NCI-H345 (cell line): ENCODE data around the gene WDR75.

Experiments
- DNase-seq: peaks from one replicate; lab custom pipeline; 2025; lab: John Stamatoyannopoulos, UW

Gene WDR75

GRCh38 chr2:189500456-189501160 is 59.3 kb downstream of the WDR75 start:
- DNase-seq: no peak

GRCh38 chr2:189501487-189501886 is 60.2 kb downstream of the WDR75 start:
- no peak for DNase-seq

GRCh38 chr2:189502714-189503113 is 61.4 kb downstream of the WDR75 start:
- no peak for DNase-seq

GRCh38 chr2:189504238-189504637 is 63.0 kb downstream of the WDR75 start:
- no peak for DNase-seq

- no peak for DNase-seq
Measured at GRCh38 chr2:189505492-189505891, 64.2 kb downstream of the WDR75 start.

- DNase-seq: no peak
Measured at GRCh38 chr2:189506514-189506976, 65.3 kb downstream of the WDR75 start.

- no peak for DNase-seq
Measured at GRCh38 chr2:189511210-189511959, 70.1 kb downstream of the WDR75 start.

- DNase-seq: no peak
Measured at GRCh38 chr2:189511960-189512319, 70.7 kb downstream of the WDR75 start.

- DNase-seq: no peak
Measured at GRCh38 chr2:189512879-189513278, 71.6 kb downstream of the WDR75 start.

- DNase-seq: no peak
Measured at GRCh38 chr2:189514104-189514503, 72.8 kb downstream of the WDR75 start.

- DNase-seq: no peak
Measured at GRCh38 chr2:189515264-189515663, 74.0 kb downstream of the WDR75 start.

GRCh38 chr2:189516546-189516945 is 75.3 kb downstream of the WDR75 start:
- DNase-seq: no peak

GRCh38 chr2:189517847-189518535 is 76.7 kb downstream of the WDR75 start:
- no peak for DNase-seq

GRCh38 chr2:189519631-189520387 is 78.5 kb downstream of the WDR75 start:
- DNase-seq: no peak

GRCh38 chr2:189521699-189522434 is 80.6 kb downstream of the WDR75 start:
- DNase-seq: no peak

- no peak for DNase-seq
Measured at GRCh38 chr2:189522435-189523151, 81.3 kb downstream of the WDR75 start.

- no peak for DNase-seq
Measured at GRCh38 chr2:189524746-189525145, 83.5 kb downstream of the WDR75 start.
